GM18511 (cell line): Measurements from ENCODE around the gene PIGB.
A peak's percentile ranks its signal among the peaks of the same experiment; 100 is the strongest.
"Not testable (repeated sequence)": the region's sequence is repeated elsewhere in the genome, so short reads cannot be mapped to it uniquely, and the experiment has no call there.

Experiments used
- ATAC-seq: cut with Tn5 transposase; IDR thresholded peaks from one replicate; pipeline ENCODE4 v1.9.1; 2021; ENCODE audit warnings: mild to moderate bottlenecking, moderate library complexity; ENCODE audit not compliant: unreplicated experiment

PIGB gene

GRCh38 chr15:55318588-55319494, at the start of gene PIGB, which contains the start of gene PIGBOS1:
PIGB (plus strand) TSS chr15:55319222; CDS start chr15:55319251, 29 bp downstream.
PIGBOS1 (minus strand) TSS chr15:55319123; CDS start chr15:55317792, 1,331 bp downstream.
- peak; percentile 91 for ATAC-seq

GRCh38 chr15:55270291-55270690, 48.7 kb upstream of the PIGB start:
- ATAC-seq: no peak

GRCh38 chr15:55276324-55276723, 42.7 kb upstream of the PIGB start:
- no peak for ATAC-seq

GRCh38 chr15:55277116-55277564, 41.9 kb upstream of the PIGB start:
- ATAC-seq: peak; percentile 69

- ATAC-seq: no peak
Observed at GRCh38 chr15:55277715-55278114, 41.3 kb upstream of the PIGB start.

- ATAC-seq: no peak
Observed at GRCh38 chr15:55279100-55279745, 39.8 kb upstream of the PIGB start.

- peak; percentile 81 for ATAC-seq
Observed at GRCh38 chr15:55279746-55280351, 39.2 kb upstream of the PIGB start.

- ATAC-seq: not testable (repeated sequence)
Observed at GRCh38 chr15:55280589-55280988, 38.4 kb upstream of the PIGB start.

GRCh38 chr15:55281517-55282228, 37.3 kb upstream of the PIGB start:
- ATAC-seq: no peak

GRCh38 chr15:55282284-55282833, 36.7 kb upstream of the PIGB start:
- no peak for ATAC-seq

- ATAC-seq: no peak
Observed at GRCh38 chr15:55283379-55284147, 35.5 kb upstream of the PIGB start.

- ATAC-seq: no peak
Observed at GRCh38 chr15:55284426-55284825, 34.6 kb upstream of the PIGB start.

- not testable (repeated sequence) for ATAC-seq
Observed at GRCh38 chr15:55286442-55287189, 32.4 kb upstream of the PIGB start.

- ATAC-seq: no peak
Observed at GRCh38 chr15:55288006-55288717, 30.9 kb upstream of the PIGB start.

GRCh38 chr15:55289011-55289745, 29.8 kb upstream of the PIGB start:
- ATAC-seq: peak; percentile 44

GRCh38 chr15:55289746-55290527, 29.1 kb upstream of the PIGB start, which contains the start of gene RAB27A:
RAB27A (minus strand) TSS chr15:55289813; CDS start chr15:55234934, 54,879 bp downstream.
- peak; percentile 79 for ATAC-seq
